Kidney (tissue), 14 donors: ENCODE data around the gene TMPRSS15. TPM values are rescaled to one million over a fixed set of nuclear protein-coding genes. Genes with fewer than 3 reads are reported as not detected.
"Not testable (repeated sequence)": the region's sequence is repeated elsewhere in the genome, so short reads cannot be mapped to it uniquely, and the experiment has no call there.

Experiments
- DNase-seq, 5 donors: peaks; one replicate each; pipeline ENCODE4 v3.0.0-alpha.2; 2013 to 2020
- FAIRE-seq: peaks from 2 replicates; lab custom pipeline; 2012; peaks lifted over from hg19 to GRCh38; lab: Jason Lieb, UNC
- H3K27ac ChIP-seq, 2 donors: one replicate each; pipeline ENCODE4 v1.7.0; 2013; ENCODE audit warnings: low read depth in 2 of 2, low read length in 2 of 2, inconsistent platforms in 1 of 2
- H3K27me3 ChIP-seq: one replicate; pipeline ENCODE4 v1.7.1; 2013; ENCODE audit warnings: low read length, inconsistent platforms; ENCODE audit not compliant: control insufficient read depth, insufficient read depth
- H3K36me3 ChIP-seq, 3 donors: one replicate each; pipeline versions ENCODE4 v1.7.0 to v1.7.1; 2013; ENCODE audit warnings: low read length in 3 of 3, control low read depth in 1 of 3, inconsistent platforms in 1 of 3; ENCODE audit not compliant: insufficient read depth in 3 of 3, control insufficient read depth in 2 of 3
- H3K4me1 ChIP-seq, 3 donors: one replicate each; pipeline versions ENCODE4 v1.7.0 to v1.7.1; 2013; ENCODE audit warnings: low read length in 3 of 3, inconsistent platforms in 1 of 3, low read depth in 1 of 3; ENCODE audit not compliant: control insufficient read depth in 2 of 3, insufficient read depth in 2 of 3
- H3K4me3 ChIP-seq, 3 donors: one replicate each; pipeline versions ENCODE4 v1.7.0 to v1.8.1; 2013; ENCODE audit warnings: low read length in 3 of 3, control low read depth in 1 of 3, inconsistent platforms in 1 of 3
- H3K9ac ChIP-seq, 3 donors: one replicate each; pipeline versions ENCODE4 v1.7.0 to v1.7.1; 2013; ENCODE audit warnings: low read length in 3 of 3, control low read depth in 1 of 3, inconsistent platforms in 1 of 3
- H3K9me3 ChIP-seq, 3 donors: one replicate each; pipeline versions ENCODE4 v1.7.0 to v1.7.1; 2013; ENCODE audit warnings: low read length in 3 of 3, control low read depth in 1 of 3, inconsistent platforms in 1 of 3; ENCODE audit not compliant: control insufficient read depth in 2 of 3, insufficient read depth in 1 of 3
- CTCF ChIP-seq: IDR thresholded peaks from 3 replicates; pipeline ENCODE4 v1.5.1; 2012; ENCODE audit warnings: mild to moderate bottlenecking, moderate library complexity, borderline replicate concordance; ENCODE audit not compliant: insufficient read depth; ENCODE audit errors: extremely low read depth
- intact Hi-C: fragments of 100-400 bp; cut with DNase I; formaldehyde crosslinking; loops from one replicate; pipeline ENCODE4 v1.11.1; 2022
- polyA plus RNA-seq: library from polyadenylated mRNA; stranded (reverse); fragments of 350-450 nt; fragmentation: Illumina TruSeq; extraction: RNeasy Lipid Tissue Mini Kit (QIAGEN cat#74804); gene quantifications from one replicate; pipeline ENCODE4 v1.2.3, GENCODE V29; 2014; ENCODE audit warnings: low read depth, low replicate concordance; ENCODE audit not compliant: insufficient read depth
- total RNA-seq: library from RNA; stranded (reverse); fragmentation: NEBNext Ultra II Directional; extraction: Animal tissue kit (Norgen Biotek cat#: 25700); gene quantifications from one replicate; pipeline ENCODE4 v1.2.1, GENCODE V29; 2021
- donor health status: control.
- donor health status: control.
- donor health status: control.
- donor health status: control.
- donor health status: control.
- donor health status: DM: yes; HTN: yes; CAD: no.
- donor health status: Normal renal cell carcinoma (clear cell type).

Gene TMPRSS15
- total and polyA plus RNA-seq, 2 donors from 2014 or later, result 0.09 TPM; not detected in 1

GRCh38 chr21:18387994-18388393, 15.6 kb downstream of the TMPRSS15 start:
- Histone ChIP-seq H3K4me1 (no peaks in the 10 kb centered on the region), H3K4me3 (no peak overlapping the region), H3K9me3 (no peaks in the 10 kb centered on the region), H3K27ac (no peak overlapping the region), H3K36me3 (no peaks in the 10 kb centered on the region), H3K9ac (no peak overlapping the region), H3K27me3 (no peaks in the 10 kb centered on the region)
- no peak for TF ChIP-seq CTCF
- no peak for FAIRE-seq
- peak in 1 of 5 donors; percentile 9 for DNase-seq
- intact Hi-C loops, result no loop called here

GRCh38 chr21:18384771-18385170, 18.8 kb downstream of the TMPRSS15 start:
- H3K27me3 ChIP-seq, result no peaks in the 10 kb centered on the region
- intact Hi-C loops, result no loop called here
- H3K4me3 ChIP-seq, result no peak overlapping the region
- DNase-seq (peak in 2 of 5 donors; percentile 21 to 22), FAIRE-seq (peak; percentile 87)
- H3K4me1 ChIP-seq, result no peaks in the 10 kb centered on the region
- no peak overlapping the region for H3K9ac ChIP-seq
- no peaks in the 10 kb centered on the region for H3K9me3 ChIP-seq
- H3K27ac ChIP-seq, result no peak overlapping the region
- H3K36me3 ChIP-seq, result no peaks in the 10 kb centered on the region
- peak; percentile 17 for TF ChIP-seq CTCF

GRCh38 chr21:18382934-18383619, 20.5 kb downstream of the TMPRSS15 start:
- H3K27ac ChIP-seq, H3K4me3 ChIP-seq, H3K36me3 ChIP-seq, H3K9ac ChIP-seq, H3K9me3 ChIP-seq, H3K4me1 ChIP-seq, intact Hi-C loops, FAIRE-seq, H3K27me3 ChIP-seq, DNase-seq: not testable (repeated sequence)

GRCh38 chr21:18382141-18382540, 21.4 kb downstream of the TMPRSS15 start:
- H3K27ac ChIP-seq, result no peak overlapping the region
- intact Hi-C loops, result no loop called here
- H3K27me3 ChIP-seq, result no peaks in the 10 kb centered on the region
- H3K4me3 ChIP-seq, result no peak overlapping the region
- H3K9me3 ChIP-seq, result no peaks in the 10 kb centered on the region
- no peaks in the 10 kb centered on the region for H3K36me3 ChIP-seq
- FAIRE-seq, result no peak
- no peak for DNase-seq
- TF ChIP-seq CTCF, result no peak
- no peaks in the 10 kb centered on the region for H3K4me1 ChIP-seq
- no peak overlapping the region for H3K9ac ChIP-seq
